Osteoblast (primary cell): ENCODE data around the gene C3orf38. TPM values are rescaled to one million over a fixed set of nuclear protein-coding genes. Genes with fewer than 3 reads are reported as not detected.
"Not testable (repeated sequence)": the region's sequence is repeated elsewhere in the genome, so short reads cannot be mapped to it uniquely, and the experiment has no call there.

Experiments used
- DNase-seq: peaks from one replicate; pipeline ENCODE4 v3.0.0; 2011; ENCODE audit warnings: low spot score, mixed read lengths; ENCODE audit not compliant: insufficient read length; ENCODE audit errors: missing footprints
- H2AFZ ChIP-seq: 2 replicates; pipeline ENCODE4 v1.6.0; 2011; ENCODE audit warnings: mild to moderate bottlenecking, low read length
- H3K27ac ChIP-seq: 2 replicates; pipeline ENCODE4 v1.5.1; 2011; ENCODE audit warnings: mild to moderate bottlenecking, low read depth, low read length, moderate library complexity
- H3K27me3 ChIP-seq: 2 replicates; pipeline ENCODE4 v1.6.0; 2012; ENCODE audit warnings: mild to moderate bottlenecking, control low read depth, inconsistent platforms, low read length, moderate library complexity; ENCODE audit not compliant: insufficient read depth
- H3K36me3 ChIP-seq: 2 replicates; pipeline ENCODE4 v1.5.1; 2011; ENCODE audit warnings: mild to moderate bottlenecking, low read length, control low read depth, moderate library complexity; ENCODE audit not compliant: insufficient read depth
- H3K4me1 ChIP-seq: 2 replicates; pipeline ENCODE4 v1.5.1; 2011; ENCODE audit warnings: mild to moderate bottlenecking, low read length, control low read depth, moderate library complexity; ENCODE audit not compliant: insufficient read depth
- H3K4me2 ChIP-seq: 2 replicates; pipeline ENCODE4 v1.6.0; 2011; ENCODE audit warnings: mild to moderate bottlenecking, low read length; ENCODE audit not compliant: insufficient read depth
- H3K4me3 ChIP-seq: fragments of 200-600 bp; sonication (generic); 3 replicates; pipeline ENCODE4 v1.5.1; 2012; ENCODE audit warnings: mild to moderate bottlenecking, low read length, inconsistent platforms; ENCODE audit not compliant: insufficient read depth
- H3K79me2 ChIP-seq: 2 replicates; pipeline ENCODE4 v1.6.0; 2012; ENCODE audit warnings: mild to moderate bottlenecking, low read length, control low read depth, inconsistent platforms; ENCODE audit not compliant: insufficient read depth
- H3K9me3 ChIP-seq: 2 replicates; pipeline ENCODE4 v1.5.1; 2011; ENCODE audit warnings: low read depth, low read length, control low read depth
- H4K20me1 ChIP-seq: 2 replicates; pipeline ENCODE4 v1.6.0; 2012; ENCODE audit warnings: mild to moderate bottlenecking, low read length, control low read depth; ENCODE audit not compliant: insufficient read depth
- CTCF ChIP-seq: IDR thresholded peaks from 2 replicates; pipeline ENCODE4 v1.5.1; 2011; ENCODE audit warnings: mild to moderate bottlenecking, low read depth, low read length, moderate library complexity; ENCODE audit errors: extremely low read depth
- total RNA-seq: library from RNA; depleted of rRNA; stranded (reverse); fragments of >200 nt; gene quantifications from 2 replicates; pipeline ENCODE4 v1.2.3, GENCODE V29; 2012

C3orf38 gene
- total RNA-seq, 1 donor: 35.5 TPM

DNA sequence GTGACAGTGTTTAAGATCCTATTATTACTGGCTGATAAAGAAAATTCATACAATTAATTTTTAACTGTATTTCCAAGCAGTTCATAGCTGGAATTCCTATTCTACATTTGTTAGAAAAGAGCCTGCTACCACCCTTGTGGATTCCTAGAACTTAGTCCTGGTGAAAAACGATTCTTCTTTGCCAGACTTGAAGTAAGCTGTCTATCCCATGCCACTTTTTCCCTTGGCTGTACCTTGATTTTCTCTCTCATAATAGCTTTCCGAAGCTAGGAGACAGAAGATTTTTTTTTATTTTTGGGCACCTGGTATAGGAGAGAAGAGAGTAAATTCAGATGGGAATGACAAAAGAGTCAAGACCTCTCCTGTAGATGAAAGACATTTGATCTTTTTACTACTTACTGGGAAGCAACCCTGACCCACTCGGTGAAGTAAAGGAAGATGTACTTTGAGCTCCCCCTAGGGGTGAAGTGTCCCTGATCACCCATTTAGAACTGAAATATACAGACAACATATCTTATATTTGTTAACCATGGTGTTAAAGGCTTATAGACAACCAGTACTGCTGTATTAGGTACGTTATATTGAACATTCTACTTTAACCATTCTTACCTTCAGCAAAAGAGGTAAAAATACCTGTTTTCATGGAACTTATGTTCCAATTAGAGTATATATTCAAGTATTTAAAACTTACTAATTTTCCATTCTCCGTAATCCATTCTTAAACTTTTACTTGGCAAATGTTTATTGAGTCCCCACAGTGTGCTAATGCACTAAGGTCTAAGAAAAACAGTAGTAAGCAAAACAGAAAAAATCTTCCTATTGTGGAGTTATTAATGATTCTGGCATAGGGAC, 36.2 kb upstream of the C3orf38 start:
- Histone ChIP-seq H3K4me3 (no peak overlapping the region), H3K79me2 (peaks cover 37% of the 10 kb centered on the region), H3K9me3 (no peaks in the 10 kb centered on the region), H3K4me2 (peak overlapping the region; percentile 3), H2AFZ (no peak overlapping the region), H3K36me3 (no peaks in the 10 kb centered on the region), H3K27ac (no peak overlapping the region), H3K27me3 (no peaks in the 10 kb centered on the region), H4K20me1 (peaks cover 7% of the 10 kb centered on the region), H3K4me1 (no peaks in the 10 kb centered on the region)
- TF ChIP-seq CTCF: peak; percentile 84
- no peak for DNase-seq

DNA sequence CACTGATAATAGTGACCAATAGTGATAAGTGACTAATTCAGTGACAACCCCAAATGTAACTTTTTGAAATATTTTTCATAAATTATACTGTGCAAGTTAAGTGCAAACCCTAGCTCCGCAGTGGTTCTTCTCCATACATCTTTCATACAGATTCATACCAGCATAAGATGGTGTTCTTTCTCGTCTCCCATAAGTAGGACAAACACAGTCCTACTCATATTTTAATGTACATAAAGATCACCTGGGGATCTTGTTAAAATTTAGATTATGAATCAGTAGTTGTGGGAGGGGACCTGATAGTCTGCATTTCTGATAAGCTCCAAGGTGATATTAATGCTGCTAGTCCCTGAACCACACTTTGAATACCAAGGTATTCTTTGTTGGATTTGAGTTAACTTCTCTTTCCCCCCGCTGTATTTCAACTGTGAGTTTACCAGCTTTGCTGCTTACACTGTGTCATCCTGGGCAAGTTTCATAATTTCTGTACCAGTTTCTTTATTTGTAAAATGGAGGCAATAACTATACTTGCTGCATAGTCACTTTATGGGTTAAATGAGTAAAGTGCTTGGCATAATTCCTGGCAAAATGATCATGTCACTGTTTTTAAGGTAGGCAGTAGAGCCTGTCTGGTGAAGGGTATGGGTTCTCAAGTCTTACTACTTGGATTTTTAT, 34.7 kb upstream of the C3orf38 start:
- no peak overlapping the region for H3K27ac ChIP-seq
- H3K9me3 ChIP-seq: no peaks in the 10 kb centered on the region
- H3K79me2 ChIP-seq: peaks cover 27% of the 10 kb centered on the region
- no peak for DNase-seq
- H3K4me3 ChIP-seq: no peak overlapping the region
- H4K20me1 ChIP-seq: peaks cover 5% of the 10 kb centered on the region
- TF ChIP-seq CTCF: no peak
- no peaks in the 10 kb centered on the region for H3K36me3 ChIP-seq
- no peaks in the 10 kb centered on the region for H3K27me3 ChIP-seq
- H3K4me2 ChIP-seq: no peak overlapping the region
- no peak overlapping the region for H2AFZ ChIP-seq
- no peaks in the 10 kb centered on the region for H3K4me1 ChIP-seq

DNA sequence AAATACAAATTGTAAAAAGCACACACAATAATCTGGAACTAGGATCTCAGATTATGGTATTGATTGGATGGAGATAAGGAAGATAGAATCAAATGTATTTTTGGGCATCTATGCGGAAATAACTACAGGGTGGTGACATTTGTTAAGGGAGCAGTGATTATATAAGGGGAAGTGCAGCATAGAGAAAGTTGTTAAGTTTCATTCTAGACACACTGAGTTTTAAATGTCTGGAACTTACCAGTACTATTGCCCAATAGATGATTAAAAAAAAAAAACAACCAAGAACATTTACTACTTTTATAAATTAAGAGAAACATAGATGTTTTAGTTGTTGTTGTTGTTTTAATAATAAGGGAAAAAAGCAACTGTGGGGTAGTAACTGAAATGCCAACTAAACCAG, 32.1 kb upstream of the C3orf38 start:
- no peak overlapping the region for H3K27ac ChIP-seq
- no peak overlapping the region for H3K4me3 ChIP-seq
- no peak overlapping the region for H3K4me2 ChIP-seq
- peaks cover 24% of the 10 kb centered on the region for H3K79me2 ChIP-seq
- DNase-seq: no peak
- H4K20me1 ChIP-seq: peaks cover 5% of the 10 kb centered on the region
- no peaks in the 10 kb centered on the region for H3K9me3 ChIP-seq
- no peaks in the 10 kb centered on the region for H3K36me3 ChIP-seq
- no peak for TF ChIP-seq CTCF
- H2AFZ ChIP-seq: no peak overlapping the region
- H3K4me1 ChIP-seq: no peaks in the 10 kb centered on the region
- H3K27me3 ChIP-seq: no peaks in the 10 kb centered on the region

- not testable (repeated sequence) for H3K4me2 ChIP-seq, H2AFZ ChIP-seq, H3K27me3 ChIP-seq, H3K27ac ChIP-seq, H3K9me3 ChIP-seq, H3K4me1 ChIP-seq, H4K20me1 ChIP-seq, DNase-seq, H3K36me3 ChIP-seq, H3K4me3 ChIP-seq
- H3K79me2 ChIP-seq: peaks cover 25% of the 10 kb centered on the region
These were observed 31.2 kb upstream of the C3orf38 start for GRCh38 chr3:88118603-88119002.
